ENCODE results near the gene KCP.

DNA sequence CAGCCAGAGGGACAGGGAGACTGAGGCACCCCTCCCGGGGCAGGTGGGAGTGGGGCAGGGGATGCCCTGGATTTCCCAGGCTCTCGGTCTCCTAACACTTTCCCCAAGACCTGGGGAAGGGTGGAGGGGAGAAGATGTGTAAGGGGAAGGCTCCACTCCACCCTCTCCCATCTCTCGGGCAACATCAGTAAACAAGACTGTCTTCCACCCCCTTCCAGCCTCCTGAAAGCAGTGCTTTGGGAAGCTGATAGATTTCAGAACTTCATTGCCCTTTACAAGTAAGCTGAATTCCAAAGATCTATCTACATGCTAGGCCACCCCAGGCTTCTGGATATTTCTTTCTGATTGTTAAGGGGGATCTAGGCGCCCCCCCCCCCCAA is 76.6 kb downstream of the KCP start:
- TF ChIP-seq, protein P1, sequence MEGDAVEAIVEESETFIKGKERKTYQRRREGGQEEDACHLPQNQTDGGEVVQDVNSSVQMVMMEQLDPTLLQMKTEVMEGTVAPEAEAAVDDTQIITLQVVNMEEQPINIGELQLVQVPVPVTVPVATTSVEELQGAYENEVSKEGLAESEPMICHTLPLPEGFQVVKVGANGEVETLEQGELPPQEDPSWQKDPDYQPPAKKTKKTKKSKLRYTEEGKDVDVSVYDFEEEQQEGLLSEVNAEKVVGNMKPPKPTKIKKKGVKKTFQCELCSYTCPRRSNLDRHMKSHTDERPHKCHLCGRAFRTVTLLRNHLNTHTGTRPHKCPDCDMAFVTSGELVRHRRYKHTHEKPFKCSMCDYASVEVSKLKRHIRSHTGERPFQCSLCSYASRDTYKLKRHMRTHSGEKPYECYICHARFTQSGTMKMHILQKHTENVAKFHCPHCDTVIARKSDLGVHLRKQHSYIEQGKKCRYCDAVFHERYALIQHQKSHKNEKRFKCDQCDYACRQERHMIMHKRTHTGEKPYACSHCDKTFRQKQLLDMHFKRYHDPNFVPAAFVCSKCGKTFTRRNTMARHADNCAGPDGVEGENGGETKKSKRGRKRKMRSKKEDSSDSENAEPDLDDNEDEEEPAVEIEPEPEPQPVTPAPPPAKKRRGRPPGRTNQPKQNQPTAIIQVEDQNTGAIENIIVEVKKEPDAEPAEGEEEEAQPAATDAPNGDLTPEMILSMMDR (IDR thresholded peaks at IDR 0.05; ENCODE audit: insufficient read depth, low read length) = no peak
- no peak for TF ChIP-seq GABPA (IDR thresholded peaks at IDR 0.05; ENCODE audit: low read depth)
